SJSA1 (cell line): ENCODE data around the gene DRAXIN. TPM values are rescaled to one million over a fixed set of nuclear protein-coding genes. Genes with fewer than 3 reads are reported as not detected.
A peak's percentile ranks its signal among the peaks of the same experiment; 100 is the strongest.

ENCODE experiments used
- DNase-seq, 2 experiments: peaks; one replicate each; pipeline ENCODE4 v3.0.0-alpha.2; 2015 to 2020; ENCODE audit warnings: low spot score in 2 of 2, low read depth in 1 of 2
- H3K27ac ChIP-seq: fragments of 250-450 bp; sonication (Bioruptor Pico); 2 replicates; pipeline ENCODE4 v1.5.1; 2020; ENCODE audit warnings: mild to moderate bottlenecking, moderate library complexity
- H3K27me3 ChIP-seq: fragments of 250-450 bp; sonication (Bioruptor Pico); replicated peaks from 2 replicates; pipeline ENCODE4 v1.5.1; 2020; ENCODE audit warnings: mild to moderate bottlenecking, moderate library complexity
- H3K36me3 ChIP-seq: fragments of 250-450 bp; sonication (Bioruptor Pico); 2 replicates; pipeline ENCODE4 v1.5.1; 2020; ENCODE audit warnings: mild to moderate bottlenecking
- H3K4me1 ChIP-seq: fragments of 250-450 bp; sonication (Bioruptor Pico); replicated peaks from 2 replicates; pipeline ENCODE4 v1.6.1; 2021; ENCODE audit warnings: mild to moderate bottlenecking
- H3K4me3 ChIP-seq: fragments of 250-450 bp; sonication (Bioruptor Pico); 2 replicates; pipeline ENCODE4 v1.5.1; 2020; ENCODE audit warnings: mild to moderate bottlenecking
- H3K9me3 ChIP-seq: fragments of 250-450 bp; sonication (Bioruptor Pico); replicated peaks from 2 replicates; pipeline ENCODE4 v1.5.1; 2020; ENCODE audit warnings: mild to moderate bottlenecking
- total RNA-seq: library from RNA; depleted of rRNA; stranded (reverse); fragments of >200 nt; shearing (Covaris generic); gene quantifications from 2 replicates; pipeline ENCODE4 v1.2.3, GENCODE V29; 2014

Gene DRAXIN
- total RNA-seq, 1 experiment from 2014 or later, result not detected

- no peaks in the 10 kb centered on the region for H3K9me3 ChIP-seq
- peaks cover 29% of the 10 kb centered on the region for H3K36me3 ChIP-seq
- DNase-seq, result no peak
- H3K4me1 ChIP-seq, result no peaks in the 10 kb centered on the region
- H3K4me3 ChIP-seq, result no peak overlapping the region
- H3K27me3 ChIP-seq, result no peaks in the 10 kb centered on the region
- H3K27ac ChIP-seq, result no peak overlapping the region
Observed at GRCh38 chr1:11670747-11671146, 20.8 kb upstream of the DRAXIN start.

- Histone ChIP-seq H3K27ac (no peak overlapping the region), H3K36me3 (peaks cover 32% of the 10 kb centered on the region), H3K27me3 (no peaks in the 10 kb centered on the region), H3K4me1 (no peaks in the 10 kb centered on the region), H3K9me3 (no peaks in the 10 kb centered on the region), H3K4me3 (no peak overlapping the region)
- no peak for DNase-seq
Observed at GRCh38 chr1:11671205-11671543, 20.3 kb upstream of the DRAXIN start.

- Histone ChIP-seq H3K27ac (no peak overlapping the region), H3K4me1 (no peaks in the 10 kb centered on the region), H3K36me3 (peaks cover 36% of the 10 kb centered on the region), H3K27me3 (no peaks in the 10 kb centered on the region), H3K4me3 (no peak overlapping the region), H3K9me3 (no peaks in the 10 kb centered on the region)
- no peak for DNase-seq
Observed at GRCh38 chr1:11671544-11672286, 19.8 kb upstream of the DRAXIN start.

- Histone ChIP-seq H3K36me3 (peaks cover 46% of the 10 kb centered on the region), H3K4me3 (no peak overlapping the region), H3K9me3 (no peaks in the 10 kb centered on the region), H3K4me1 (no peaks in the 10 kb centered on the region), H3K27me3 (no peaks in the 10 kb centered on the region), H3K27ac (no peak overlapping the region)
- DNase-seq, result no peak
Observed at GRCh38 chr1:11673089-11673769, 18.3 kb upstream of the DRAXIN start.

- Histone ChIP-seq H3K27me3 (no peaks in the 10 kb centered on the region), H3K9me3 (no peaks in the 10 kb centered on the region), H3K4me1 (no peaks in the 10 kb centered on the region), H3K27ac (no peak overlapping the region), H3K4me3 (no peak overlapping the region), H3K36me3 (peaks cover 53% of the 10 kb centered on the region)
- DNase-seq, result no peak
Observed at GRCh38 chr1:11674488-11674887, 17.0 kb upstream of the DRAXIN start.

- Histone ChIP-seq H3K27me3 (no peaks in the 10 kb centered on the region), H3K36me3 (peaks cover 53% of the 10 kb centered on the region), H3K4me3 (no peak overlapping the region), H3K4me1 (peaks cover 4% of the 10 kb centered on the region; the same call in 1 of the 2 replicates), H3K27ac (no peak overlapping the region), H3K9me3 (no peaks in the 10 kb centered on the region)
- DNase-seq, result no peak
Observed at GRCh38 chr1:11675325-11675724, 16.2 kb upstream of the DRAXIN start.

- Histone ChIP-seq H3K36me3 (peaks cover 53% of the 10 kb centered on the region), H3K4me3 (no peak overlapping the region), H3K9me3 (no peaks in the 10 kb centered on the region), H3K4me1 (peaks cover 5% of the 10 kb centered on the region; the same call in 1 of the 2 replicates), H3K27ac (no peak overlapping the region), H3K27me3 (no peaks in the 10 kb centered on the region)
- DNase-seq, result no peak
Observed at GRCh38 chr1:11676386-11677103, 15.0 kb upstream of the DRAXIN start.

GRCh38 chr1:11678442-11678841, 13.1 kb upstream of the DRAXIN start:
- H3K4me1 ChIP-seq, result peaks cover 5% of the 10 kb centered on the region; the same call in 1 of the 2 replicates
- H3K4me3 ChIP-seq, result no peak overlapping the region
- DNase-seq, result no peak
- no peaks in the 10 kb centered on the region for H3K9me3 ChIP-seq
- H3K36me3 ChIP-seq, result peaks cover 44% of the 10 kb centered on the region
- no peak overlapping the region for H3K27ac ChIP-seq
- H3K27me3 ChIP-seq, result no peaks in the 10 kb centered on the region; the same call in 1 of the 2 replicates

- Histone ChIP-seq H3K4me3 (peak overlapping the region; percentile 75), H3K9me3 (no peaks in the 10 kb centered on the region)
- peak in 1 of 2 experiments; percentile 72 for DNase-seq
Observed at GRCh38 chr1:11680270-11681070, 11.0 kb upstream of the DRAXIN start.

GRCh38 chr1:11681071-11681771, 10.3 kb upstream of the DRAXIN start, which contains the start of gene MAD2L2:
Gene MAD2L2 (minus strand): TSS chr1:11681148. CDS start chr1:11680601, 547 bp downstream.
- DNase-seq, result peak; percentile 85 to 88
- Histone ChIP-seq H3K36me3 (peaks cover 21% of the 10 kb centered on the region), H3K9me3 (no peaks in the 10 kb centered on the region), H3K4me1 (peaks cover 5% of the 10 kb centered on the region; the same call in 1 of the 2 replicates), H3K4me3 (peak within 1 kb of the TSS; percentile 75), H3K27ac (peak within 1 kb of the TSS; percentile 75), H3K27me3 (peaks cover 3% of the 10 kb centered on the region; the same call in 1 of the 2 replicates)

More at GRCh38 chr1:11680270-11681070, 11.0 kb upstream of the DRAXIN start:
- H3K4me1 ChIP-seq, result peaks cover 5% of the 10 kb centered on the region; the same call in 1 of the 2 replicates
- peak overlapping the region; percentile 75 for H3K27ac ChIP-seq
- H3K27me3 ChIP-seq, result peaks cover 3% of the 10 kb centered on the region; the same call in 1 of the 2 replicates
- H3K36me3 ChIP-seq, result peaks cover 27% of the 10 kb centered on the region

- Histone ChIP-seq H3K4me3 (no peak overlapping the region), H3K27ac (no peak overlapping the region), H3K36me3 (peaks cover 11% of the 10 kb centered on the region), H3K9me3 (no peaks in the 10 kb centered on the region), H3K4me1 (peaks cover 5% of the 10 kb centered on the region; the same call in 1 of the 2 replicates), H3K27me3 (peaks cover 3% of the 10 kb centered on the region; the same call in 1 of the 2 replicates)
- DNase-seq, result no peak
Observed at GRCh38 chr1:11682287-11682771, 9.2 kb upstream of the DRAXIN start.

- peaks cover 3% of the 10 kb centered on the region; the same call in 1 of the 2 replicates for H3K27me3 ChIP-seq
- H3K4me1 ChIP-seq, result peaks cover 5% of the 10 kb centered on the region; the same call in 1 of the 2 replicates
- H3K9me3 ChIP-seq, result no peaks in the 10 kb centered on the region
- DNase-seq, result no peak
- H3K36me3 ChIP-seq, result peaks cover 8% of the 10 kb centered on the region
- no peak overlapping the region for H3K27ac ChIP-seq
- H3K4me3 ChIP-seq, result no peak overlapping the region
Observed at GRCh38 chr1:11682799-11683198, 8.7 kb upstream of the DRAXIN start.
